ENCODE results near the gene YARS1. TPM values are rescaled to one million over a fixed set of nuclear protein-coding genes. Genes with fewer than 3 reads are reported as not detected.

Gene YARS1
- total and polyA plus RNA-seq, 2 of the 13 experiments (the other 11 are each of a cell fraction or from before 2014, with no cell fraction given) = 50.1 to 113 TPM

- TF ChIP-seq, protein P1, sequence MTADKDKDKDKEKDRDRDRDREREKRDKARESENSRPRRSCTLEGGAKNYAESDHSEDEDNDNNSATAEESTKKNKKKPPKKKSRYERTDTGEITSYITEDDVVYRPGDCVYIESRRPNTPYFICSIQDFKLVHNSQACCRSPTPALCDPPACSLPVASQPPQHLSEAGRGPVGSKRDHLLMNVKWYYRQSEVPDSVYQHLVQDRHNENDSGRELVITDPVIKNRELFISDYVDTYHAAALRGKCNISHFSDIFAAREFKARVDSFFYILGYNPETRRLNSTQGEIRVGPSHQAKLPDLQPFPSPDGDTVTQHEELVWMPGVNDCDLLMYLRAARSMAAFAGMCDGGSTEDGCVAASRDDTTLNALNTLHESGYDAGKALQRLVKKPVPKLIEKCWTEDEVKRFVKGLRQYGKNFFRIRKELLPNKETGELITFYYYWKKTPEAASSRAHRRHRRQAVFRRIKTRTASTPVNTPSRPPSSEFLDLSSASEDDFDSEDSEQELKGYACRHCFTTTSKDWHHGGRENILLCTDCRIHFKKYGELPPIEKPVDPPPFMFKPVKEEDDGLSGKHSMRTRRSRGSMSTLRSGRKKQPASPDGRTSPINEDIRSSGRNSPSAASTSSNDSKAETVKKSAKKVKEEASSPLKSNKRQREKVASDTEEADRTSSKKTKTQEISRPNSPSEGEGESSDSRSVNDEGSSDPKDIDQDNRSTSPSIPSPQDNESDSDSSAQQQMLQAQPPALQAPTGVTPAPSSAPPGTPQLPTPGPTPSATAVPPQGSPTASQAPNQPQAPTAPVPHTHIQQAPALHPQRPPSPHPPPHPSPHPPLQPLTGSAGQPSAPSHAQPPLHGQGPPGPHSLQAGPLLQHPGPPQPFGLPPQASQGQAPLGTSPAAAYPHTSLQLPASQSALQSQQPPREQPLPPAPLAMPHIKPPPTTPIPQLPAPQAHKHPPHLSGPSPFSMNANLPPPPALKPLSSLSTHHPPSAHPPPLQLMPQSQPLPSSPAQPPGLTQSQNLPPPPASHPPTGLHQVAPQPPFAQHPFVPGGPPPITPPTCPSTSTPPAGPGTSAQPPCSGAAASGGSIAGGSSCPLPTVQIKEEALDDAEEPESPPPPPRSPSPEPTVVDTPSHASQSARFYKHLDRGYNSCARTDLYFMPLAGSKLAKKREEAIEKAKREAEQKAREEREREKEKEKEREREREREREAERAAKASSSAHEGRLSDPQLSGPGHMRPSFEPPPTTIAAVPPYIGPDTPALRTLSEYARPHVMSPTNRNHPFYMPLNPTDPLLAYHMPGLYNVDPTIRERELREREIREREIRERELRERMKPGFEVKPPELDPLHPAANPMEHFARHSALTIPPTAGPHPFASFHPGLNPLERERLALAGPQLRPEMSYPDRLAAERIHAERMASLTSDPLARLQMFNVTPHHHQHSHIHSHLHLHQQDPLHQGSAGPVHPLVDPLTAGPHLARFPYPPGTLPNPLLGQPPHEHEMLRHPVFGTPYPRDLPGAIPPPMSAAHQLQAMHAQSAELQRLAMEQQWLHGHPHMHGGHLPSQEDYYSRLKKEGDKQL (CRISPR knock-in tag; IDR thresholded peaks at IDR 0.05; ENCODE audit: low read depth) = no peak
- TF ChIP-seq ZNF543 (CRISPR knock-in tag; IDR thresholded peaks at IDR 0.05) = no peak
- TF ChIP-seq ZNF281 (CRISPR knock-in tag; IDR thresholded peaks at IDR 0.05; ENCODE audit: borderline replicate concordance) = peak; percentile 97
- no peak for TF ChIP-seq SP140L (CRISPR knock-in tag; IDR thresholded peaks at IDR 0.05; ENCODE audit: borderline replicate concordance)
- TF ChIP-seq ZNF7 (CRISPR knock-in tag; IDR thresholded peaks at IDR 0.05) = no peak
- no peak for TF ChIP-seq MYNN (CRISPR knock-in tag; IDR thresholded peaks at IDR 0.05; ENCODE audit: low read depth)
- peak; percentile 97 for TF ChIP-seq TFAP4 (IDR thresholded peaks at IDR 0.05; ENCODE audit: borderline replicate concordance, low read depth)
- TF ChIP-seq ZNF121 (CRISPR knock-in tag; IDR thresholded peaks at IDR 0.05) = peak; percentile 96
- no peak for TF ChIP-seq MTA3 (CRISPR knock-in tag; IDR thresholded peaks at IDR 0.05)
- TF ChIP-seq ISX (CRISPR knock-in tag; conservative IDR thresholded peaks at IDR 0.05) = no peak
- TF ChIP-seq SNAI1 (CRISPR knock-in tag; IDR thresholded peaks at IDR 0.05; ENCODE audit: borderline replicate concordance) = no peak
- TF ChIP-seq AHDC1 (CRISPR knock-in tag; IDR thresholded peaks at IDR 0.05; ENCODE audit: borderline replicate concordance) = no peak
- no peak for TF ChIP-seq ZNF776 (CRISPR knock-in tag; IDR thresholded peaks at IDR 0.05)
- TF ChIP-seq KDM6A (CRISPR knock-in tag; IDR thresholded peaks at IDR 0.05; ENCODE audit: low read depth) = peak; percentile 64
These were observed 57.0 kb downstream of the YARS1 start (continued) for GRCh38 chr1:32759997-32760623.

Data from HepG2 (cell line).